ENCODE results near the gene YKT6. TPM values are rescaled to one million over a fixed set of nuclear protein-coding genes. Genes with fewer than 3 reads are reported as not detected.

The YKT6 gene
- total RNA-seq, 4 donors from 2014 or later, result 43.3 to 50.7 (median 49.7) TPM

GRCh38 chr7:44156453-44157010 is 44.2 kb upstream of the YKT6 start:
- no peak for TF ChIP-seq CTCF (IDR thresholded peaks at IDR 0.05; ENCODE audit: low read depth)

- TF ChIP-seq CTCF (IDR thresholded peaks at IDR 0.05; ENCODE audit: low read depth), result no peak
Observed at GRCh38 chr7:44157116-44158080, 43.4 kb upstream of the YKT6 start.

- TF ChIP-seq CTCF (IDR thresholded peaks at IDR 0.05; ENCODE audit: low read depth), result no peak
Observed at GRCh38 chr7:44158096-44158872, 42.5 kb upstream of the YKT6 start.

- no peak for TF ChIP-seq CTCF (IDR thresholded peaks at IDR 0.05; ENCODE audit: low read depth)
Observed at GRCh38 chr7:44158873-44159631, 41.7 kb upstream of the YKT6 start.

GRCh38 chr7:44159824-44160630 is 40.8 kb upstream of the YKT6 start:
- no peak for TF ChIP-seq CTCF (IDR thresholded peaks at IDR 0.05; ENCODE audit: low read depth)

- TF ChIP-seq CTCF (IDR thresholded peaks at IDR 0.05; ENCODE audit: low read depth), result no peak
Observed at GRCh38 chr7:44161371-44161770, 39.4 kb upstream of the YKT6 start.

Measured in subcutaneous adipose tissue (tissue), 4 donors.